ENCODE results near the gene CRTC1.
"Not testable (repeated sequence)": the region's sequence is repeated elsewhere in the genome, so short reads cannot be mapped to it uniquely, and the experiment has no call there.

The CRTC1 gene

GRCh38 chr19:18671303-18672043 lies 12.0 kb upstream of the CRTC1 start:
- no peak for DNase-seq

- DNase-seq, result no peak
These were observed 11.4 kb upstream of the CRTC1 start for GRCh38 chr19:18672044-18672451.

- DNase-seq, result no peak
These were observed 10.7 kb upstream of the CRTC1 start for GRCh38 chr19:18672606-18673337.

GRCh38 chr19:18674616-18675015 lies 8.9 kb upstream of the CRTC1 start:
- DNase-seq, result no peak

GRCh38 chr19:18675779-18676178 lies 7.7 kb upstream of the CRTC1 start:
- no peak for DNase-seq

- no peak for DNase-seq
These were observed 6.8 kb upstream of the CRTC1 start for GRCh38 chr19:18676692-18677091.

GRCh38 chr19:18677156-18677555 lies 6.3 kb upstream of the CRTC1 start:
- no peak for DNase-seq

GRCh38 chr19:18680148-18680547 lies 3.3 kb upstream of the CRTC1 start:
- not testable (repeated sequence) for DNase-seq

GRCh38 chr19:18682807-18683108 lies 722 bp upstream of the CRTC1 start:
- DNase-seq, result no peak

GRCh38 chr19:18683958-18684641 lies 620 bp downstream of the CRTC1 start:
- DNase-seq, result no peak

GRCh38 chr19:18684642-18684993 lies 1.1 kb downstream of the CRTC1 start:
- DNase-seq, result no peak

- no peak for DNase-seq
These were observed 2.2 kb downstream of the CRTC1 start for GRCh38 chr19:18685597-18686190.

- no peak for DNase-seq
These were observed 4.4 kb downstream of the CRTC1 start for GRCh38 chr19:18687740-18688465.

GRCh38 chr19:18696023-18696422 lies 12.5 kb downstream of the CRTC1 start:
- DNase-seq, result no peak

- DNase-seq, result no peak
These were observed 14.2 kb downstream of the CRTC1 start for GRCh38 chr19:18697680-18698079.

- DNase-seq, result no peak
These were observed 15.1 kb downstream of the CRTC1 start for GRCh38 chr19:18698321-18699167.

- no peak for DNase-seq
These were observed 16.0 kb downstream of the CRTC1 start for GRCh38 chr19:18699403-18700054.

GRCh38 chr19:18700501-18701249 lies 17.2 kb downstream of the CRTC1 start:
- DNase-seq, result peak; percentile 59

- no peak for DNase-seq
These were observed 17.7 kb downstream of the CRTC1 start for GRCh38 chr19:18701250-18701608.

- no peak for DNase-seq
These were observed 20.6 kb downstream of the CRTC1 start for GRCh38 chr19:18704054-18704453.

- no peak for DNase-seq
These were observed 21.5 kb downstream of the CRTC1 start for GRCh38 chr19:18704971-18705370.
